ENCODE data around the gene PTPRM. TPM values are rescaled to one million over a fixed set of nuclear protein-coding genes. Genes with fewer than 3 reads are reported as not detected.
"Not testable (repeated sequence)": the region's sequence is repeated elsewhere in the genome, so short reads cannot be mapped to it uniquely, and the experiment has no call there.

The PTPRM gene
- polyA plus RNA-seq, 1 donor = 85.4 TPM

DNA sequence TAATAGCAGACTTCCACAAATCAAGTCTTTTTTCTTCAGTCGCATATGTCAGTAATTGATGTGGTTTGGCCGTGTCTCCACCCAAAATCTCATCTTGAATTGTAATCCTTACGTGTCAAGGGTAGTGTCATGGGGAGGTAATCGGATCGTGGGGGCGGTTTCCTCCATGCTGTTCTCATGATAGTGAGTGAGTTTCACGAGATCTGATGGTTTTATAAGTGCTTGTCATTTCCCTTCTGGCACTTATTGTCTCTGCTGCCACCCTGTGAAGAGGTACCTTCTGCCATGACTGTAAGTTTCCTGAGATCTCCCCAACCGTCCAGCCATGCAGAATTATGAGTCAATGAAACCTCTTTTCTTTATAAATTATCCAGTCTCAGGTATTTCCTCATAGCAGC, 478.8 kb downstream of the PTPRM start:
- no peak for DNase-seq (ENCODE audit: low read depth)

DNA sequence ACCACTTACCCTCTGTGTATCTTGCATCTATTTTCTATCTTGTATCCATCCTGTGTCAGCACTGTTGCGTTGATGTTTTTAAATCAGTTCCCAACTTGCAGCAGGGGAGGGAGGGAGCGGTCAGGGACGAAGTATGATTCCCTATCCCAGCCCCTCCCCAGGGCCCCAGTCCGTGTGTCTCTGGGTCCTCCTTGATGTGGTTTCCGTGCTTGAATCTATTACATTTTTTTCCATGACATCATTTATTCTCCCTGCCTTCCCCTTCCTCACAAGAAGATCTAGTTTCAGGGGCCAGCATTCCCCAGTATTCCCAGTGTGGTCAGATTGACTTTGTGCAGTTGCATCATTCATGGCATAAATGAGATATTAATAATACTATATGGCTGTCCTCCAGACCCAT, 479.3 kb downstream of the PTPRM start:
- no peak for DNase-seq (ENCODE audit: low read depth)

DNA sequence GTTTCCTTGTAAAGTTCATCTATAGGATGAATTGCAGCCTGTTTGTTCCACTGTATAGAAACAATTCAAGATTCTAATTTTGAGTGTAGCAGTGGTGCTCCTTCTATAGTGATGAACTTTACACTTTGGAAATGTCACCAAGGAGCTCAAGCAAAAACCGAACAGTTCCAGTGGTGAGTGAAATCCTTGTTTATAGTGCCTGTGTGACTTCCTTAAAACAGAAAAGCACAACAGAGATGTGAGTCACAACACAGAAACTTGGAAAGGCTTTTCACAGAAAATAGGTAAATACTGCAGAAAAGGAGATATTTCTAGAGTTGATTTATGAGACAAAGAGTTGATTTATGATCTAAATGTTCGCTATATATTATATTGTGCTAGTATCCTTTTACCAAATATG, 482.0 kb downstream of the PTPRM start:
- DNase-seq (ENCODE audit: low read depth) = no peak

DNA sequence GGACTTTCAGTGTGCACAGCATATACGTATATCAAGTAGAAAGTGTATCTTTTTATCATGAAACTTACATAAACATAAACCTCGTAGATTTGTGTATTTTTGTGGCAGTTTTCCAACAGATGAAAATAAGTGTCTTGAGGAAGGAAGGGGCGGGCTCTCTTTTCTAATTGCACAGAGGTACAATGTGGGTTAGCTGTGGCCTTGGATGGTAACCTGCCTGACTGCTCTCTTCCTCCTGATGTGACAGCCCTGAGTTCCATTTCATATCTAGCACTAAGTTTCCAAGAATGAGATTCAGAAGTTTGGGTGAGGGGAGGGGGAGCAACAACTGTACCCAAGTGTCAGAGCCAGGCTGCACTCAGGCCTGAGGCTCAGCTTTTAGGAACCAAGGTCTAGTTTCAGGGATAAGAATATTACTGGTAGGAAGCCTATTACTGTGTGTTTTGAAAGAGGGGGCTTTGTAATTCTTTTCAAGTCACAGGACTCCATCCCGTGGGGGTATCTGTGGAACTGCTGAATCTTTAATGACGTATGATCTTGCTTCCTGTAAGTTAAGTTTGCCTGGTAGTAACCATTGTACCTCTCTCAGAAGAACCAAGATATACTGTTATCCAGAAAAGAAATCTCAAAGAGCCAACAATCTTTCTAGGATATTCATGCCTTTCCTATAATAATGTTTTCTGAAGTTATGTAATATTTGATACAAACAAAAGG, 483.7 kb downstream of the PTPRM start:
- no peak for DNase-seq (ENCODE audit: low read depth)

DNA sequence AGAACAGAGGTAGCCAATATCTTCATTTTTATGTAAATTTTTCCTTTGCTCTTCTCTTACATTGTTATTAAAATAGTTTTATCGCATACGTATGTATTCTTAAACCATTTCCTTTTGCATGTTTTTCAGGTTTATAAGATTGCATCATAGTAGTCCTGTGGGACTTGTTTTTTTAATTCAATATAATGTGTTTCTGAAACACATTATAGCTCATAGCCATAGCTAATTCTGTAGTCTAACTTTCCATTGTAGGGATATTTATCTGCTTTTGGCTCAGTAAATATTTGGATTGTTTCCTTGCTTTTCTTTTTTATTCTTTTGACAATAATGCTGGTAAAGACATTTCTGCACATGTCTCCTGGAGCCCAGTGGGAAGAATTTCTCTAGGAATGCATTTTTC, 484.3 kb downstream of the PTPRM start:
- DNase-seq (ENCODE audit: low read depth) = peak; percentile 65

DNA sequence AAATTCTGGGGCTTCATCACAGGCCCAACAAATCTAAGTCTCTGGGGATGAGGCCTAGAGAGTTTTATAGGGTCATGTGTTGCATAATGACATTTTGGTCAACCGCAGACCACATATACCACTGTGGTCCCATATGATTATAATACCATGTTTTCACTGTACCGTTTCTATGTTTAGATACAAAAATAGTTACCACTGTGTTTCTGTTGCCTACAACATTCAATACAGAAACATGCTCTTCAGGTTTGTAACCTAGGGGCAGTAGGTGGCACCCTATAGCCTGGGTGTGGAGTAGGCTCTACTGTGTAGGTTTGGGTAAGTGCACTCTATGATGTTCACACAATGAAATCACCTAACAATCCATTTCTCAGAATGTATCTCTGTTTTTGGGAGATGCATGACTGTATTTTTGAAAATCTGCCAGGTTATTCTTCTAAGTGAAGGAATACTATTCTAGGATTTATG, 485.2 kb downstream of the PTPRM start:
- no peak for DNase-seq (ENCODE audit: low read depth)

DNA sequence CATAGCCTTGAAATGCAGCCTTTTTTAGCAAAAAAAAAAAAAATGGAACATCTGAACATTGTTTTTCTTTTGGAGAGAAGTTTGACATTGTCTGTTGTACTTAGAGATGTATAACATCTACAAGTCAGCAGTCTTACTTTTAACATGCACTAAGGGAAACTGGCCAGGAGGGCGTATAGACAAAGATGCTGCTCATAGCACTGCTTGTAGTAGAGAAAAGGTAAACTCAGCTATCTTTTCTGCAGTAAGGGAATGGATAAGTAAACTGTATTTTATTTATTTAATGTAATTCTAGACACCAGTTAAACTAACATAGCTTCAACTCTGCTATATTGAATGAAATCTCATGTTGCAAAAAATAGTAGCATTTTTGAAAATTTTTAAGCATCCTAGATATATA, 489.6 kb downstream of the PTPRM start:
- no peak for DNase-seq (ENCODE audit: low read depth)

DNA sequence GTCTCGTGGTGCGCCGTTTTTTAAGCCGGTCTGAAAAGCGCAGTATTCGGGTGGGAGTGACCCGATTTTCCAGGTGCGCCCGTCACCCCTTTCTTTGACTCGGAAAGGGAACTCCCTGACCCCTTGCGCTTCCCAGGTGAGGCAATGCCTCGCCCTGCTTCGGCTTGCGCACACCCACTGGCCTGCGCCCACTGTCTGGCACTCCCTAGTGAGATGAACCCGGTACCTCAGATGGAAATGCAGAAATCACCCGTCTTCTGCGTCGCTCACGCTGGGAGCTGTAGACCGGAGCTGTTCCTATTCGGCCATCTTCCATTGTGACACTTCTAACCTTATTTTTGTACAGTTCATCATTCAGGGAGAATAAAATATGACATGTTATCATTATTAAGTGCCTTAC, 496.0 kb downstream of the PTPRM start:
- not testable (repeated sequence) for DNase-seq (ENCODE audit: low read depth)

DNA sequence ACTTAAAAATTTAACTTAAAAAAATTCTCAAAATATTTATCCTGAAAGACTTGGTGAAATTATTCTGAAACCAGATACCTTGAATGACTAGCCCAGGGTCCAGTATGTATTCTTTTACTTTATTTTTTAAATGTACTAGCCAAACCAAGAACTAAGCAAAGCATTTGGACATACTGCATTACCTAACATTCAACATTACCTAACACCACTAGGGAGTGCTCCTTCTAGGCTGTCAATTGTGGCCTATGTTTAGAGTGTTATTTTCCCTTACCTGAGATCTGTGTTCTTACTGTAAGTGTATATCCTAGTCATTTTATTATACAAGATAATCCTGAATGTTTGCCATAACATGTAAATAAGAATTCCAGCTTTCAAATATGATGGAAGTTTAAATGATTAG, 496.6 kb downstream of the PTPRM start:
- DNase-seq (ENCODE audit: low read depth) = no peak

DNA sequence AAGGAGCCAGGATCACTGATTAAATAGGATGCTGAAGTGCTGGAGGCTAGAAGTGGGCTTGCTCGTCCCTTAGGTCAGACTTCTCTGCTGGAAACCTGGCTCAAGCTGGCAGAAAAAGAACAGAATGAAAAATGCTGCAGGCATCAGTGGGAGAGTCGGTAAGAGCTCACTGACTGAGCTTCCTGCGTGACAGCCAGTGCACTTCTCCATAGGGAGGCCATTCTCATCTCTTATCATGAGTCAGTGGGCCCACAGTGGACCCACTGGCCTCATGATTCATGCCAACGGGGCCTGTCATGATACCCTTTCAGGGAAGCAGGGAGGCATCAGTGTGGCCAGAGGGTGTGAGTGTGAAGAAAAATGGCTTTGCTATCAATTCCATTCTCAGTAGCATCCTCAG, 498.2 kb downstream of the PTPRM start:
- DNase-seq (ENCODE audit: low read depth) = no peak

DNA sequence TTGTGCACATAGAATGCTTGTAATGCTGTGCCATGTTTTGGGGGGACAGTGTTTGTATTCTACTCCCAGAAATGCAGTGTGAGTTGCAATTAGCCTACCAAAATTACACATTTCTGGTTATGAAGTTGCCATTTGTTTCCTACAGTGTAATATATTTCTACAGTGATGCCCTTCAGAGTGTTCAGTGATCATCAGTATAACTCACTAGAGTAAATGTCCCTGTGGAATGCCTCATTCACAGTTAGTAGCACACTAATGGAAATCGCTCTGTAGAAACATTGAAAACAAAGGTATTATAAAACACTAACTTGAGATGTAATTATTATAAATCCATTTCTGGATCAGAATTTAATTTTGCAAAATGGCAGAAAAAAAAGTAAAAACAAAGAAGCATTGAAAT, 498.7 kb downstream of the PTPRM start:
- DNase-seq (ENCODE audit: low read depth) = no peak

DNA sequence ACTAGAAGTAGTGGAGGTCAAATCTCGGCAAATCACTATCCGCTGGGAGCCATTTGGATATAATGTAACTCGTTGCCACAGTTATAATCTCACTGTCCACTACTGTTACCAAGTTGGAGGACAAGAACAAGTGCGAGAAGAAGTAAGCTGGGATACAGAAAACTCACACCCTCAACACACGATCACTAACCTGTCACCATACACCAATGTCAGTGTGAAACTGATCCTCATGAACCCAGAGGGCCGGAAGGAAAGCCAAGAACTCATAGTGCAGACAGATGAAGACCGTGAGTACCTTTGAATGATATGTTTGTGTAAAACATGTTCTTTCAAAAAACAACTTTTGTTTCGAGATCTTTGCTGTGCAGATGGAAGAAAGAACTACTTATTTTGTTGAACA, 502.6 kb downstream of the PTPRM start:
- DNase-seq (ENCODE audit: low read depth) = no peak

DNA sequence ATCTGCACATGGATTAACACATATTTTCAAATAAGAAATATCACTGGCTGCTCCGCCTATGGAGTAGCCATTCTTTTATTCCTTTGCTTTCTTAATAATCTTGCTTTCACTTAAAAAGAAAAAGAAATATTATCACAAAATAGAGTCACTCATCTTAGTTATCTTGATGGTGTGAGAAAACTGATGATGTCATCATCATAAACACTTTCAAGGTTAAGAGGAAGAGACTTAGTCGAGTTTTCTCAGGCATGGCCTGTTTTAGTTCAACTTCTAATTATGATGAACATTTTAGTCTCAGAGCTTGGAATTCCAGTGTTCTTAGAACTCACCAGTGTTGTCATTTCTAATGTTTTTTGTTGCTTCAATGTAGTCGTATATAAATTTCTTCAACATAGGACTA, 506.1 kb downstream of the PTPRM start:
- no peak for DNase-seq (ENCODE audit: low read depth)

DNA sequence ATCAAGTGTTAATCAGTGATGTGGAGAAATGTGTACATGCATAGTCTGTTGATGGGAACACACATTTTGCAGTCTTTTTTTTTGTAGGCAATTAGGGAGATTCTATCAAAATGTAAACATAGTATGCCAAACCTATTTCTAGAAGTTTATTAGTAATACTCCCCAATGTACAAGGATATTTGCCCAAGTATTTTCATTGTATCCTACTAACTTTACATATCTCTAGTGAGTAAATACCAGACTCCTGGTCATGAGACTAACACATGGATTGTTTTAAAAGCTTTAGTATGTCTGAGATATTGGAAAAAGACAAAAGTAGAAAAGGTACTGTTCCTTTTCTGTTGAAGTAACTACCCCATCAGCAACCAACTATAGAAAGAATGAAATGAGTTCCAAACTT, 513.0 kb downstream of the PTPRM start:
- no peak for DNase-seq (ENCODE audit: low read depth)

DNA sequence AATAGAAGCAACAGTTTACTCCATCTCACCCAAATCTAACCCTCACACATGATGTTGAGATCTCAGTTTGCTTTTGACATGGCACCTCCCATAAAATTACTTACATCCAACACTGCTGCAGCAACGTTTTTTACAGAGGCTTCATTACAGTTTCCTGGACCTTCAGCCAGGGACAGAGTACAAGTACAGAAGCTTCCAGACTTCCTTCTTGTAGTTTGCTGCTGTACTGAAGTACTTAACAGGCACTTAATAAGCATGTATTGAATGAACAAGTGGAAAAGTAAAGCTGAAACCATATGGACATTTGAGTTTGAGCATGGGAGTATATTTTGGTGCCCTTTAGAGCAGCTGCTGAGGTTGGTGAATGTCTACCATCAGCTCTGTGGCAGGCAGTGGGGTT, 514.2 kb downstream of the PTPRM start:
- DNase-seq (ENCODE audit: low read depth) = no peak

DNA sequence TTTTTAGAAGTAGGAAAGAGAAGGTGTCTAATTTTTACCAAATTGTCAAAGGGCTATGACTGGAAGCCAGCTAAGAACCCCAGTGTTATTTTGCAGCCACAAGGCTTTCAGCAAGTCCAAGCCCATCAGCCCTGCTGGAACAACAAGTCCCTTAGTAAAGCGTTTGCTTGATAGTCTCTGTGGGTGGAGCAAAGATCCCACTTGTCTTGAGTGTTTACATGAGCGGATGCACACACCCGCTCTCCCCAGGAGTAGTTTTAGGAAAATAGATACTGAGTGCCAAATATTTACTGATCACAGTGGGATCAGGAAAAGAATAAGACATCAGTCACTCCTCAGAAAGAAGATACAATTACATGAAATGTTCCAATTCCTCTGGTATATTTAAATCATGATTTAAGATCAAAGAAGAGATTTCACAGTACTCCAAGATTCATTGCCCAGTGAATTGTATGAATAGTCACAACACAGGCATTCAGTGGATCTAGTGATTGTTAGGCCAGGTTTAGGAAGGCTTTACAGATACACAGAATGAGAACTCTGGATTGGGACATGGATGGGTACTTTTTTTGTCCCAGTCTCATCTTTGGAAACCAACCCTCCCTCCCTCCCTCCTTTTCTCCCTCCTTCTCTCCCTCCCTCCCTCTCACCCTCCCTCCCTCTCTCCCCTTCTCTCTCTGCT, 514.9 kb downstream of the PTPRM start:
- DNase-seq (ENCODE audit: low read depth) = no peak

DNA sequence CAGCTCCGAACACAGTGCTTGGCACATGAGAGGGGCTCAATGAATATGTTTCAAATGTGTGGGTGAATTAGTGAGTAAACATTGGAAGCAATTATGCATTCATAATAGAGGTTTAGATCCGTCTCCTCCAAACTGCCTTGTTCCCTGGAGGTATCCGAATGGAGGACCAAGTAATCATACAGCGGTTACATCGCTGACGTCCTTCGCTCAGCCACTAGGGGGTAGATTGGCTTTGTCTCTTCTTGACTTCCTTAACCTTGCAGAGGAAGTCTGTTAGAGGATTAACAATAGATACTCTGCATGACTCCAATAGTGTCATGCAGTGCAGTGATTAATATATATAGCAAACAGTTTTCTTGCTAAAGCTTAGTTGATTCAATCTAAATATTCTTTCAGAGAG, 517.0 kb downstream of the PTPRM start:
- DNase-seq (ENCODE audit: low read depth) = no peak

DNA sequence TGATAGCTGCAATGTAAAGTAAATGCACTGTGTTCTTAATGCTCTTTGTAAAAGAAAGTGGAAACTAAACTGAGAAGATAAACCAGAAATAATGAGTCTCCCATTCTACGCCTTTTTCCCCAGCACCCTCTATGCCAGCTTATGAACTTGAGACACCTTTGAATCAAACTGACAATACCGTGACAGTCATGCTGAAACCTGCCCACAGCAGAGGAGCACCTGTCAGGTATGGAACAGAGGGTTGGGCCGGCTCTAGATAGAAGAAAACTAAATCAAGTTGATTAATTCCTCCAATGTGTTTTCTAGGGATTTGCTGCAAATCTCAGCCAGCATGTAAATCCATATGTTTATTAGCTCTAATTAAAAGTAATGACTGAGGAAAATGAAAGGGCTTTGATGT, 521.5 kb downstream of the PTPRM start:
- no peak for DNase-seq (ENCODE audit: low read depth)

DNA sequence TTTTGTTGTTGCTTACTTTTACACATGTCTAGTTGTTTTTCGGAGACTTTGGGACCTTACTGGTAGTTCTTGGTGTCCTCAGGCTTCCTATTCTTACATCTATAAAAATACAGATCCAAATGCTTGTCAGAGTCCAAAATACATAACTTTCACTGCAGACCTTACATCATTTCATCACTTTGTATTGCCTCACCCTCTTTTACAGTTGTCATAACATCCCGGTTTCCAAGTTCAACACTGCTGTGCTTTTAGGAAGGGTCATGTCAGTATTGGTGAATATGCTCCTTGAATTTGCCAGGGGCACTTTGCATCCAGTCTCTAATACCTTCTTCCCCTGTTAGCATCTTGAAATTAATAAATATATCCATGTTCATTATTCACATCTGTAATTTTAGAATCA, 523.9 kb downstream of the PTPRM start:
- peak; percentile 19 for DNase-seq (ENCODE audit: low read depth)

DNA sequence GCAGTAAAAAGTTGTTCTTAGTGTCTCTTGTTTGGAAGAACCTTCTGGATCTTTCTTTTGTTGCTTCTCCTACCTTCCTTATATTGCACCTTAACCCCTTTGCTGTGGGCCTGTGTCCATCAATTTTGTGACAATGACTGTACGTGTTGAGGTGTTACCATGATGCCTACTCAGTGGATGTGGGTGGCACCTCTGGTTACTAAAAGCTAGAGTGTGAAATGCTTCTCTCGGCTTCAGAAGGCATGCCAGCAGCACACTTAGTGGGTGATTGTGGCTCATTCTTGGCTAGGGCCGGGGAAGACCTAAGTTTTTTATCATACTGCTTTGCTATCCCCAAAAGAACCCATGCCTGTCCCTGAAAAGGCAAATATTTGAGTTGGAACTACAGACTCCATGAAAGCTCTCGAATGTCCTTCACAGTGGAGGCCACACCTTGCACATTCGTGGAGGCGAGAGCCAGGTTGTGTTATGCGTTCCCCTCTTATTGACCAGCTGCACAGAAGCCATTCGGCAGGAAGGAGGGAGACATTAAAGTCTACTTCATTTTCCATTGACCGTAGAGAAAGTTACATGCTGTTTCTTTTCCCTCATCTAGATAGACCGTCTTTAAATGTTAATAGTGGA, 528.9 kb downstream of the PTPRM start:
- no peak for DNase-seq (ENCODE audit: low read depth)

DNA sequence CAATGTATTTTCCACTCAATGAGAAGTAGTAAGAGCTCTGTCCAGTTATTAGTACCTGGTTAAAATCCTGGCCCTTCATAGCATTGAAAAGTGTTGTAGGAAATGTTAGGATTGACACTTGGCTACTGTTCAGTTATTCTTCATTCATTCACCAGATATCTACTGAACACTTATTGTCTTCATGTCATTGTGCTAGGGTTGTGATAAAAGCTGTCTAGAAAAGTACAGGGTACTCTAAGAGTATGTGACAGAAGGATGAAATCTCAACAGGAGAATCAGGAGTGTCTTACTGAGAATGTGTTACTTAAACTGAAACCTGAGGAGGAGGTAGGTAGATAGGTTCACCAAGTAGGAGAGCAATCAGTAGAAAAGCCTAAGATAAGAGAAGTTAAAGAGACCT, 530.3 kb downstream of the PTPRM start:
- DNase-seq (ENCODE audit: low read depth) = no peak

DNA sequence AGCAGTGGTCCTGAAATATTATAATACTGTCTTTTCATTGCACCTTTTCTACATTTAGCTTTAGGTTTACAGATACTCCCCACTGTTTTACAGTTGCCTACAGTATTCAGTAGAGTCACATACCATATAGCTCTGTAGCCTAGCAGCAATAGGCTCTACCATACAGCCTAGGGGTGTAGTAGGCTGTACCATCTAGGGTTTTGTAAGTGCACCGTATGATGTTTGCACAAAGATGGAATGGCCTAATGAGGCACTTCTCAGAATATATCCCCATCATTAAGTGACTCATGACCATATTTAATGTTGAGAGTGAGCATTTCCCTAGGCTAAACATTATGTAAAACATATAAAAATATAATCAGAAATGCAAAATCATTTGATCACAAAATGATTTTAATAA, 530.8 kb downstream of the PTPRM start:
- DNase-seq (ENCODE audit: low read depth) = no peak

DNA sequence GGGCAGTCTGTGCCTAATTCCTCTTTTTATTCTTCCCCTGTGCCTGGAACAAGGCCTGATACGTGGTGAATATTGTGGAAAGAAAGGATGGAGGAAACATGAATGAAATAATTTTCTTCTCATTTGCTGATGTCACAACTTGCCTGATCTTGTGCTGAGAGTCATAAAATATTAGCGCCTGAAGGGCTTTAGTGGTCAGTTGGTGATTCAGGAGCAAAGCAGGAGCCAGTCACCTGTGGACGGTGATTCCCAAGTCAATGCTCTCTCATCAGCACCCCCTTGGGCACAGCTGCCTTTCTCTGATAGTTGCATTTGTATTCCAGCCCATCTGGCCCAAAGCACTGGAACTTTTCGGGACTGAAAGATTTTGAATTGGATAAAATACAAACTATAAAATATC, 539.5 kb downstream of the PTPRM start:
- no peak for DNase-seq (ENCODE audit: low read depth)

All from forelimb muscle (tissue), 1 donor.